HAP-1 (cell line): ENCODE data around the gene NADSYN1.

ENCODE experiments used
- DNase-seq, 2 experiments: peaks; one replicate each; pipeline ENCODE4 v3.0.0-alpha.2; 2016 to 2020; ENCODE audit warnings: low spot score in 2 of 2
- H3K27me3 ChIP-seq: fragments of 250-450 bp; sonication (Bioruptor Pico); 2 replicates; pipeline ENCODE4 v1.5.1; 2020; ENCODE audit warnings: low read depth, mild to moderate bottlenecking, moderate library complexity
- H3K36me3 ChIP-seq: fragments of 250-450 bp; sonication (Bioruptor Pico); replicated peaks from 2 replicates; pipeline ENCODE4 v1.5.1; 2020; ENCODE audit warnings: mild to moderate bottlenecking
- H3K4me1 ChIP-seq: fragments of 250-450 bp; sonication (Bioruptor Pico); 2 replicates; pipeline ENCODE4 v1.5.1; 2020; ENCODE audit warnings: mild to moderate bottlenecking
- H3K4me3 ChIP-seq: fragments of 250-450 bp; sonication (Bioruptor Pico); 2 replicates; pipeline ENCODE4 v1.5.1; 2020; ENCODE audit warnings: mild to moderate bottlenecking, moderate library complexity
- H3K9me3 ChIP-seq: fragments of 250-450 bp; sonication (Bioruptor Pico); 2 replicates; pipeline ENCODE4 v1.5.1; 2020; ENCODE audit warnings: mild to moderate bottlenecking, moderate library complexity
- in situ Hi-C: fragments of 300-500 bp; cut with MboI; formaldehyde crosslinking; loops from 3 replicates; pipeline ENCODE4 v1.14.3; 2020; ENCODE audit warnings: low sequenced_read_pairs, inconsistent platforms, mixed read lengths

The NADSYN1 gene

DNA sequence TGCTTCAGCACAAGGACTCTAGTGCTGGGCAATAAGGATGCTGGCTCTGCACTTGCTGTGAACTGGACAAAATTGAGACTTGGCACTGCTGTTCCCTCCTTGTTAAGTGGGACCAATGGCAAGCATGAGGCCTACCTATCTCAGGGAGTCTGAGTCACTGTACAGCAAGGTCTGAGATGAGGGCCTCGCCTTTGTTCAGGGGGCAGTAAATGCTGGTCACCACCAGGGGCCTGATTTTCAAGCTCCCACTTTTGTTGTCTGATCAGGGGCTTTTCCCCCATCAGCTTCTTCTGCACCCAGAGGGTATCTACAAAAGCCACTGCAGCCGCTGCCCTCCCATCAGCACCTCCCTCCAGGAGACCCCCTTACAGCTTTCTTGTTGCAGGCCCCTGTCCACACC is 27.6 kb upstream of the NADSYN1 start:
- H3K4me1 ChIP-seq, result no peaks in the 10 kb centered on the region
- no peak overlapping the region for H3K4me3 ChIP-seq
- H3K36me3 ChIP-seq, result no peaks in the 10 kb centered on the region
- H3K27me3 ChIP-seq, result no peaks in the 10 kb centered on the region
- DNase-seq, result no peak
- H3K9me3 ChIP-seq, result no peaks in the 10 kb centered on the region
- in situ Hi-C loops, result no loop called here

- no peak for DNase-seq
- Histone ChIP-seq H3K4me1 (no peaks in the 10 kb centered on the region), H3K4me3 (no peak overlapping the region), H3K27me3 (no peaks in the 10 kb centered on the region), H3K36me3 (no peaks in the 10 kb centered on the region), H3K9me3 (no peaks in the 10 kb centered on the region)
- in situ Hi-C loops, result no loop called here
Measured at GRCh38 chr11:71425860-71426259, 27.1 kb upstream of the NADSYN1 start.

DNA sequence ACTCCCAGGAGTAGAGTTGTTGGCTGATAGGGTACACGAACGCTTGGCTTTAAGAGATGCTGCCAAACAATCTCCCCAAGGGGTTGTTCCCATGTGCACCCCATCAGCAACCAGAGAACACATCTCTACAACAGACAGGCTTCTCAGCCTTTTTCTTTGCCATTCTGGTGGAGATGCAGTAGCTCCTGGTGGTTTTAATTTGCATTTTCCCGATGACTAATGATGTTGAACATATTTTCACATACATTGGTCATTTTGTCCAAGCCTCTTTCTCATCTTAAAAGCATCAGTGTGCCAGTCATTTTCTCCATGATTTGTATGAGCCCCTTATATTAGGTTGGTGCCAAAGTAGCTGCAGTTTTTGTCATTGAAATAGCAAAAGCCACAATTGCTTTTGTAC is 26.6 kb upstream of the NADSYN1 start:
- Histone ChIP-seq H3K36me3 (no peaks in the 10 kb centered on the region), H3K4me3 (no peak overlapping the region), H3K27me3 (no peaks in the 10 kb centered on the region), H3K4me1 (no peaks in the 10 kb centered on the region), H3K9me3 (no peaks in the 10 kb centered on the region)
- no peak for DNase-seq
- in situ Hi-C loops, result no loop called here

- no peaks in the 10 kb centered on the region for H3K27me3 ChIP-seq
- H3K4me1 ChIP-seq, result no peaks in the 10 kb centered on the region
- DNase-seq, result no peak
- H3K4me3 ChIP-seq, result no peak overlapping the region
- no peaks in the 10 kb centered on the region for H3K36me3 ChIP-seq
- in situ Hi-C loops, result no loop called here
- H3K9me3 ChIP-seq, result no peaks in the 10 kb centered on the region
Measured at GRCh38 chr11:71428861-71429435, 24.1 kb upstream of the NADSYN1 start.

- Histone ChIP-seq H3K27me3 (no peaks in the 10 kb centered on the region), H3K4me1 (no peaks in the 10 kb centered on the region), H3K9me3 (no peaks in the 10 kb centered on the region), H3K36me3 (no peaks in the 10 kb centered on the region; the same call in 1 of the 2 replicates), H3K4me3 (no peak overlapping the region)
- no peak for DNase-seq
- in situ Hi-C loops, result no loop called here
Measured at GRCh38 chr11:71429701-71430100, 23.3 kb upstream of the NADSYN1 start.

DNA sequence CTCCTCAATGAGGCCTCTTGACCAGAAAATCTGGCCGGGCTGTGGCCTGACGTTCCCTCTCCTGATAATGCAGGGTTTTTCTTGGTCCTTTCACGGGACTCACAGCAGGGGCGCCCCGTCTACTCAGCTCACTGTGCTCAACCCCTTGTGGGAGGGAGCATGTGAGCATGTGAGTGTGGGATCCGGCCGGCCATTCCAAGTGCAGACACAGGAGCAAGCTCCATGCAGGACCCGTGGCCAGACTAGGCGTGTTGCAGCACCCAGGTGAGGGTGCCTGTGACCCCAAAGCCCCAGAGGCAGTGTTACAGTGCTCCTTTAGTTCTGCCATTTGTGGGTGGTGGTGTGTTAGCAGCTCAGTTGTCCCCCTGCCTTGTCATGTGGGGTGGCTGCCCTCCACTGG is 22.8 kb upstream of the NADSYN1 start:
- H3K36me3 ChIP-seq, result peaks cover 2% of the 10 kb centered on the region; the same call in 1 of the 2 replicates
- no peak overlapping the region for H3K4me3 ChIP-seq
- in situ Hi-C loops, result no loop called here
- H3K27me3 ChIP-seq, result no peaks in the 10 kb centered on the region
- DNase-seq, result no peak
- H3K9me3 ChIP-seq, result no peaks in the 10 kb centered on the region
- H3K4me1 ChIP-seq, result no peaks in the 10 kb centered on the region

GRCh38 chr11:71431271-71431670 is 21.7 kb upstream of the NADSYN1 start:
- Histone ChIP-seq H3K4me1 (no peaks in the 10 kb centered on the region), H3K27me3 (no peaks in the 10 kb centered on the region), H3K36me3 (peaks cover 13% of the 10 kb centered on the region), H3K4me3 (no peak overlapping the region), H3K9me3 (no peaks in the 10 kb centered on the region)
- in situ Hi-C loops, result no loop called here
- no peak for DNase-seq

DNA sequence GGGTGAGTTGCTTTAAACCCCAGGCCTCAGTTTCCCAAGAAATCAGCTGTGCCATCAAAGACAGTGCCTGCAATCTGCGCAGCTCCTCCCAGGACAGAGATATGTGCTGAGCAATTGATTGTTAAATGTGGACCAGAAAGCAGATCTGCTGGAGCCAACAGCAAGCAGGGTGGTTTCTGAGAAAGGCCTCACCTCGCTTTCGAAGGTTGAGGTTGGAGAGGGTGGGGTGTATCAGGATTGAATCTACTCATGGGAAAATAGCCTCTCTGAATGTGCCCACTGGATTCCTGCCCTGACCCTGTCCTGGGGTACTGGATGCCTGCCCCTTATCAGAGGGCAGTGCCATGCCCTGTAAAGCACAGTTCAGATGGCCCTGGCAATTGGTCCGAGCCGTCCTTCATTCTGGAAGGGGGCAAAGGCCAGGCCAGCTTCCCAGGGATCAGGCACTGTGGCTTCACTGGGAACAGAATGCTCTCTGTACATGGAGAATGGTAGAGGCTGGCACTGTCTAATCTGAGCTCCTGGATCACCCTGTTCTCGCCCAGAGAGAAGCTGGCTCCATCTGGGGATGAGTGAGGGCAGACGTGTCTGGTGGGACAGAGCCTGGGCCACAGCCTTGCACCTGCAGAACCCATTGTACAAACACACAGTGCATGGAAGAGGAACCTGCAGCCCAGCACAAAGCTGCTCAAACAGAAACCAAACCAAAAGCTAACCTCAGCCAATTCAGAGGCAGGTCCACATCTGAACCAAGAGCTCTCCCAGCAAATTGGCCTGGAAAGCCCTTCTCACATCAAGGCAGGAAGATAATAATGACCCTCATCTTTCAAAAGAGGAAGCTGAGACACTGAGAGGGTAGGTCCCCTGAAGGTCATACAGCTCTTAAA is 20.0 kb upstream of the NADSYN1 start:
- H3K36me3 ChIP-seq, result peaks cover 27% of the 10 kb centered on the region
- no peaks in the 10 kb centered on the region for H3K4me1 ChIP-seq
- no peaks in the 10 kb centered on the region for H3K27me3 ChIP-seq
- H3K9me3 ChIP-seq, result no peaks in the 10 kb centered on the region
- in situ Hi-C loops, result no loop called here
- DNase-seq, result no peak
- H3K4me3 ChIP-seq, result no peak overlapping the region

DNA sequence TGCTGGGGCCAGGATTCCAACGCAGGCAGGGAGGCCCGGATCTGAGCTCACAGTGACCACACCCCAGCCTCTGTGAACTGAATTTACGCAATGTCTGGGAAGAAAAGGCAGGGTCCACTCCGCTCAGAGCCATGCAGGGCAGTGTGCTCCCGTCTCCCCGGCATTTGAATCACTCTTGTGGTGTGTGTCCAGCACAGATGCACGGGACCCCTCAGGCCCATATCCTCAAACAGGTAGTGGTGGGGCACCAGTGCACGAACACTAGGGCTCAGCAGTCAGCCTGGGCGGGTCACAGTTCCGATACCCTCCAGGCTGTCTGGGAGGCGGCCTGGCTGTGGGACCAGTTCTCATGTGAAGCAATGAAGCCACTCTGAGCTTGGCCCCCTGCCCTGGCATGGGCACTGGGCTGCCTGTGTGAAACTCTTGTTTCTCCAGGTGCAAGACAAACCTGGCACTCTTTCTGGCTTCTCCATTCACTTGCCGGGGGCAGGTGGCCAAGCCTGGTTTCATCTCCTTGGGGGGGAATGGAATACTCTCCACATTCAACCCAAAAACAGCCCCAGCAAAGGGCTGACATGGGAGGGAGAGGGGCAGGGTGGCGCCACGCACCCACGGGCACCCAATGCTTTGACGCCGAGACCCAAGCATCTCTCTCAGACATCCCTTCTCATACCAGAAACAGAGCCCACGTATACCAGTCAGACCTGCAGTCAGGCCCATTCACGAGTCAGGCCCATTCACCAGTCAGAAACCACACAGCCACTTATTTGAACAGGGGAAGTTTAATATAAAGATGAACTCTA is 19.2 kb upstream of the NADSYN1 start:
- Histone ChIP-seq H3K36me3 (peaks cover 36% of the 10 kb centered on the region), H3K4me1 (no peaks in the 10 kb centered on the region), H3K27me3 (no peaks in the 10 kb centered on the region), H3K9me3 (no peaks in the 10 kb centered on the region), H3K4me3 (no peak overlapping the region)
- DNase-seq, result no peak
- in situ Hi-C loops, result no loop called here

- Histone ChIP-seq H3K36me3 (peaks cover 44% of the 10 kb centered on the region), H3K4me3 (no peak overlapping the region), H3K4me1 (no peaks in the 10 kb centered on the region), H3K9me3 (no peaks in the 10 kb centered on the region), H3K27me3 (no peaks in the 10 kb centered on the region)
- in situ Hi-C loops, result no loop called here
- DNase-seq, result no peak
Measured at GRCh38 chr11:71434576-71435130, 18.4 kb upstream of the NADSYN1 start.

DNA sequence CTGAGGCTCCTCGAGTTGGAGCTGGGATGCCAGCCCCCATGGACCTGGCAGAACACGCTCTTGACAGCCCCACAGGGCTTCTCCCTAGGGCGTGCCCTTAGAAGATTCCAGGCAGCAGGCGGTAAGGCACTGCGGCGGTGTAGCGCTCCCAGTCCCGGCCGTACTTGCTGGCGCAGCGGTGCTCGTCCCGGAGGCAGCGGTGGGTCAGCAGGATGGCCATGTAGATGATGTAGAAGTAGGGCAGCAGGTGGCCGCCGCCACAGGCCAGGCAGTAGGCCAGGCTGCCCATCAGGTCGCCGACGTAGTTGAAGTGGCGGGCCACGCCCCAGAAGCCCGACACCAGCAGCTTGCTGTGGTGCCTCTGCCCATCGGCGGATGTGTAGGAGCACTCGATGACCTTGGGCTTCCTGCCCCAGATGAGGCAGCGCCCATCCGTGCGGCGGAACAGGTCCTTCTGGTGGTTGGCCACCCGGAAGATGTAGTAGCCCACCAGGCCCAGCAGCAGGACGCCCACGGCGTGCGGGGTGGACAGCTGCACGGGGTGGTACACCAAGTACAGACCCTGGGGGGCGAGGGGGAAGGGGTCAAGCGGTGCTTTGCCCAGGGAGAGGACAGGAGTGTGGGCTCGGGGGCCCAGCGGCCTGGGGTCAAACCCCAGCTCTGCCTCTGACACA is 17.6 kb upstream of the NADSYN1 start:
- in situ Hi-C loops, result no loop called here

DNA sequence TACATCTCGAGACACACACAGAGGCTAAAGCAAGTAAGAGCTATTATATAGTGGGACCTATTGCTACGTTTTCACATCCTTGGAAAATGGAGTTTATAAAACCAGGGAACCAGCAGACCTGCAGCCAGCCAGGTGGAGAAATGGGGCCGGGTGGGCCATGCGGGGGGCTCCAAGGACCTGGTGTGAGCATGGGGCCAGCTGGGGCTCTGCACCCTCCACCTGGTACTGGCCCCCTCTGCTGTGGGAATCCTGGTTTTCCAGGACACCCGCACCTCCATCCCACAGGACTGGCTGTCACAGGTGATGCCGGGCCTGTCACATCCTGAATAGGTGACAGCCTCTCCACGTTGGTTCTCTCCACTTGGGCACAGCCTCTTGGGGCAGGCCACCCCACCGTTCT is 16.1 kb upstream of the NADSYN1 start:
- DNase-seq, result no peak
- no peaks in the 10 kb centered on the region for H3K9me3 ChIP-seq
- H3K27me3 ChIP-seq, result no peaks in the 10 kb centered on the region
- H3K4me3 ChIP-seq, result no peak overlapping the region
- in situ Hi-C loops, result no loop called here
- peaks cover 62% of the 10 kb centered on the region for H3K36me3 ChIP-seq
- no peaks in the 10 kb centered on the region for H3K4me1 ChIP-seq

More for the DNA sequence above, 17.6 kb upstream of the NADSYN1 start:
- Histone ChIP-seq H3K4me3 (no peak overlapping the region), H3K27me3 (no peaks in the 10 kb centered on the region), H3K9me3 (no peaks in the 10 kb centered on the region), H3K4me1 (no peaks in the 10 kb centered on the region), H3K36me3 (peaks cover 50% of the 10 kb centered on the region)
- no peak for DNase-seq

DNA sequence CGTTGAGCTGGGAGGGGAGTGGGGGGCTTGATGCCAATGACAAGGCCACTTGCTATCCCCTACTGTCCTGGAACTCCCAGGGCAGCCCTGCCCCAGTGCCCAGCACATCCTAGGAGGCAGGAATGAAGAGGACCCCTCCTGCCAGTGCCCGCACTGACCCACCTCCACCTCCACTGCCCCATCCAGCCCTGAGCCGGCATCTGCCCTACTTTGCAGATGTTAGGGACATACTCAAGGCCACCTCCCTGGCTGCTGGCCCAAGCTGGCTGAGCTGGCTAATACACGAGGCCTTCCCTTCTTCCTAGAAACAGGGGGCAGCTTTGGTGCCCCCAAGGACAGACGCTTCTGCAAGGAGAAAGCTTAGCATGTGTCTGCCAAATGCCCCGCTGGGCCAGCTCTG is 15.6 kb upstream of the NADSYN1 start:
- DNase-seq, result no peak
- Histone ChIP-seq H3K4me3 (no peak overlapping the region), H3K27me3 (no peaks in the 10 kb centered on the region), H3K4me1 (no peaks in the 10 kb centered on the region), H3K36me3 (peaks cover 67% of the 10 kb centered on the region), H3K9me3 (no peaks in the 10 kb centered on the region)
- in situ Hi-C loops, result no loop called here
